LNCaP clone FGC (cell line): ENCODE data around the gene RUNDC3A.

Experiments used
- DNase-seq: peaks from one replicate; pipeline ENCODE4 v3.0.0-alpha.2; 2011; ENCODE audit warnings: low read depth
- H3K4me3 ChIP-seq: 2 replicates; pipeline ENCODE4 v1.5.1; 2011; ENCODE audit warnings: mild to moderate bottlenecking, low read depth, low read length, control low read depth
- TF ChIP-seq, protein P1 (sequence below): IDR thresholded peaks from 2 replicates; pipeline ENCODE4 v1.5.1; 2012; ENCODE audit warnings: mild to moderate bottlenecking; ENCODE audit not compliant: control insufficient read depth, insufficient read depth; ENCODE audit errors: extremely low read depth

Gene RUNDC3A

DNA sequence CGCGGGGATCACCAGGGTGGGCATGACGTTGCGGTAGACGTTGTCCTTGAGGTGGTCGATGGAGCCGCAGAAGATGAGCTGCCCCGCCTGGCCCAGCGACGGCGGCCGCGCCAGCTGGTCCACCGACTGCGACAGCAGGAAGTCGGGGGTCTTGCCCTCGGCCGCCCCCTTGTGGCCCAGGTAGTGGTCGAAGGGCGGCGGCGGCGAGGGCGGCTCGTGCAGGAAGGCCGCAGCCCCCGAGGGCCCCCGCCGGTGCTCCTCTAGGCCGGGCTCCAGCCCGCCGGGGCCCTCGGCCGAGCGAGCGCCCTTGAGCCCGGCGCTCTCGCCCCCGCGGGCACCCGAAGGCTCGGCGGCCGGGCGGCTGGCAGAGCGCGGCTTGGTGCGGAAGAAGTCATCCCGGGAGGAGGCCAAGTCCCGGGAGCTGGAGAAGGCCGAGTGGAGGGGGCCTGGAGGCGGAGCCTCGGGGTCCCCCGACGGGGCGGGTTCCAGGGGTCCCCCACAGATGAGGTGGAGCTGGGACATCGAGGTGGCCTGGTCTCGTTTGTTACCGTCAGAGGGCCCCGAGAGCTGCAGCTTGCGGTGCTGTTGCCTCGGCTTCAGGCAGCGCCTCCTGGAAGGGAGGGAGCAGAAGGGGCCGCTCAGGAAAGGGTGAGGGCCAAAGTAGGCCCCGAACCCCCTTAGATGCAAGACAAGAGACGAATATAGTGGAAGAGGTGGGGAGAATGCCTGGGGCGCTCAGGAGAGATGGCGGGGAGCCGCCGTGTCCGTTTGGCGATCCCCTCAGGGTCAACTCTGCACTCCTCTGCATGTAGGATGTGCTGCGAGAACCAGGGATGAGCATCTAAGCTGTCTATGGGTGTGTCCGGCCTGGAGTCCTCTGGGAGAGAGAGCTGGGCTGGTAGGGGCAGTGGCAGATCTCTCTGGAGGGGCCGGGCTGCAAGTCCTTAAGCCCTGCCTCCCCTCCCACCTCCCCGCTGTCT, 46.5 kb downstream of the RUNDC3A start:
- no peak for DNase-seq
- no peak overlapping the region for H3K4me3 ChIP-seq
- TF ChIP-seq, protein P1, sequence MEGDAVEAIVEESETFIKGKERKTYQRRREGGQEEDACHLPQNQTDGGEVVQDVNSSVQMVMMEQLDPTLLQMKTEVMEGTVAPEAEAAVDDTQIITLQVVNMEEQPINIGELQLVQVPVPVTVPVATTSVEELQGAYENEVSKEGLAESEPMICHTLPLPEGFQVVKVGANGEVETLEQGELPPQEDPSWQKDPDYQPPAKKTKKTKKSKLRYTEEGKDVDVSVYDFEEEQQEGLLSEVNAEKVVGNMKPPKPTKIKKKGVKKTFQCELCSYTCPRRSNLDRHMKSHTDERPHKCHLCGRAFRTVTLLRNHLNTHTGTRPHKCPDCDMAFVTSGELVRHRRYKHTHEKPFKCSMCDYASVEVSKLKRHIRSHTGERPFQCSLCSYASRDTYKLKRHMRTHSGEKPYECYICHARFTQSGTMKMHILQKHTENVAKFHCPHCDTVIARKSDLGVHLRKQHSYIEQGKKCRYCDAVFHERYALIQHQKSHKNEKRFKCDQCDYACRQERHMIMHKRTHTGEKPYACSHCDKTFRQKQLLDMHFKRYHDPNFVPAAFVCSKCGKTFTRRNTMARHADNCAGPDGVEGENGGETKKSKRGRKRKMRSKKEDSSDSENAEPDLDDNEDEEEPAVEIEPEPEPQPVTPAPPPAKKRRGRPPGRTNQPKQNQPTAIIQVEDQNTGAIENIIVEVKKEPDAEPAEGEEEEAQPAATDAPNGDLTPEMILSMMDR: no peak

GRCh38 chr17:44355642-44356099, 47.3 kb downstream of the RUNDC3A start:
- H3K4me3 ChIP-seq: no peak overlapping the region
- DNase-seq: no peak
- TF ChIP-seq, protein P1: no peak

GRCh38 chr17:44356241-44356640, 47.8 kb downstream of the RUNDC3A start:
- H3K4me3 ChIP-seq: no peak overlapping the region
- DNase-seq: no peak
- TF ChIP-seq, protein P1: no peak

GRCh38 chr17:44358066-44358465, 49.7 kb downstream of the RUNDC3A start:
- no peak for DNase-seq

GRCh38 chr17:44359006-44359405, 50.6 kb downstream of the RUNDC3A start:
- no peak overlapping the region for H3K4me3 ChIP-seq
- TF ChIP-seq, protein P1: no peak
- no peak for DNase-seq

More at GRCh38 chr17:44358066-44358465, 49.7 kb downstream of the RUNDC3A start:
- TF ChIP-seq, protein P1: no peak
- no peak overlapping the region for H3K4me3 ChIP-seq

DNA sequence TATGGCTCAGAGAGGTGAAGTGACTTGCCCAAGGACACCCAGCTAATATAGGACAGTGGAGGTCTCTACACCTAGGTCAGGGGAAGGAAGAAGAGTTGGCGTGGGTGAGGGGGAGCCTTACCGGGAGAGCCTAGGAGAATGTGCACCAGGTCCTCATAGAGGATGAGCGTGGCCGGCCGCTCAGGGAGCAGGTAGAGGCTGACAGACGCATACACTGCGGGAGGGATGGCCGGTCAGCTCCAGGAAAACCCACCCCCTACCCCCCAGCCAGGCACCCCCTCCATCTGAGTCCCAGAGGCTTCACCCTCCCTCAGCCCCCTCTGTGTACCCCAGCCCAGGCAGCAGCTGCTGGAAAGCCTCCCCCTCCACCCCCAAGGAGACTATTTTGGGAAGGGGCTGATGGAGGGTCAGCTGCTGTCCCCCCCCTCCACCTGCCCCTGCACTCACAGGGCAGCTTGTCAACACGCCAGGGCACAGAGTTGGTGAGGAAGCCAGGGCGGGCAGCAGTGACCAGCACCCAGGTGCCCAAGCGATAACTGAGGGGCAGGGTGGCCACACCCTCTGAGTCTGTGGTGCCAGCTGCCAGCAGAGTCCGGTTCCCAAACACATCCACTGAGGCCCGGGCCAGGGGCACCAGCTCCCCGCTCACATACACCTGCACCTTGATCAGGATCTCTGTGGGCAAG, 51.2 kb downstream of the RUNDC3A start:
- DNase-seq: no peak
- H3K4me3 ChIP-seq: no peak overlapping the region
- TF ChIP-seq, protein P1: no peak
